A549 (cell line): ENCODE measurements around the gene DHDDS. TPM values are rescaled to one million over a fixed set of nuclear protein-coding genes. Genes with fewer than 3 reads are reported as not detected.
"Not testable (repeated sequence)": the region's sequence is repeated elsewhere in the genome, so short reads cannot be mapped to it uniquely, and the experiment has no call there.

Experiments
- ATAC-seq, 2 experiments: fragments of 200-7000 bp in 1 of 2; fragments of >200 bp in 1 of 2; cut with Nextera tagmentation in 1 of 2; cut with Tn5 transposase in 1 of 2; 3 replicates each; pipeline versions ENCODE4 v1.8.0 to v1.9.1; 2018 to 2020; ENCODE audit warnings: mild to moderate bottlenecking in 1 of 2, moderate library complexity in 1 of 2
- CTCF ChIA-PET: fragments of 300-600 bp; sonication (Branson Sonifier 250); formaldehyde crosslinking; extraction: SDS; loops from one replicate; lab custom pipeline; 2021; ENCODE audit warnings: antibody characterized with exemption, inconsistent platforms; lab: Yijun Ruan, JAX
- POLR2A ChIA-PET: fragments of 350-600 bp; formaldehyde crosslinking; extraction: SDS; loops from one replicate; lab custom pipeline; 2021; ENCODE audit warnings: antibody characterized with exemption, inconsistent platforms; lab: Yijun Ruan, JAX
- DNase-seq, 2 experiments: peaks; one replicate each; pipeline versions ENCODE4 v3.0.0 to v3.0.0-alpha.2; 2011 to 2016; ENCODE audit warnings: low read depth in 1 of 2, low spot score in 1 of 2
- FAIRE-seq: peaks from 2 replicates; lab custom pipeline; 2011; peaks lifted over from hg19 to GRCh38; lab: Jason Lieb, UNC
- H3K27ac ChIP-seq, 2 experiments: fragments of >200 bp; sonication (Bioruptor Twin); formaldehyde crosslinking; 3 replicates each; pipeline ENCODE4 v1.5.1; 2016 to 2017
- H3K4me1 ChIP-seq: fragments of >200 bp; sonication (Bioruptor Twin); formaldehyde crosslinking; 3 replicates; pipeline ENCODE4 v1.6.1; 2016
- H3K4me2 ChIP-seq: fragments of >200 bp; sonication (Bioruptor Twin); formaldehyde crosslinking; 3 replicates; pipeline ENCODE4 v1.6.1; 2016
- H3K4me3 ChIP-seq: fragments of >200 bp; sonication (Bioruptor Twin); formaldehyde crosslinking; 3 replicates; pipeline ENCODE4 v1.5.1; 2016
- H3K9me3 ChIP-seq: fragments of >200 bp; sonication (Bioruptor Twin); formaldehyde crosslinking; 3 replicates; pipeline ENCODE4 v1.6.1; 2016
- ATOH8 ChIP-seq: fragments of 250-450 bp; sonication (Bioruptor Pico); IDR thresholded peaks from 2 replicates; pipeline ENCODE4 v1.5.0; 2020; ENCODE audit warnings: low read depth, mild to moderate bottlenecking, moderate library complexity
- BHLHE40 ChIP-seq: IDR thresholded peaks from 2 replicates; pipeline ENCODE4 v1.6.1; 2012; ENCODE audit warnings: low read depth, low read length, inconsistent platforms
- CBX2 ChIP-seq: fragments of 200-600 bp; sonication (generic); IDR thresholded peaks from 2 replicates; pipeline ENCODE4 v1.6.1; 2016; ENCODE audit warnings: low read depth, mild to moderate bottlenecking, borderline replicate concordance
- CEBPB ChIP-seq, 2 experiments: fragments of >200 bp in 1 of 2; sonication (Bioruptor Twin) in 1 of 2; formaldehyde crosslinking in 1 of 2; IDR thresholded peaks; 2 replicates each; pipeline ENCODE4 v1.6.1; 2012 to 2016
- CHD2 ChIP-seq: fragments of 150-350 bp; IDR thresholded peaks from 2 replicates; pipeline ENCODE4 v1.6.1; 2014; ENCODE audit warnings: low read length; ENCODE audit not compliant: partially characterized antibody
- CHD4 ChIP-seq: fragments of 200-600 bp; sonication (generic); IDR thresholded peaks from 2 replicates; pipeline ENCODE4 v1.6.1; 2016; ENCODE audit warnings: antibody characterized with exemption, mild to moderate bottlenecking, borderline replicate concordance
- E2F6 ChIP-seq: IDR thresholded peaks from 2 replicates; pipeline ENCODE4 v1.6.1; 2012; ENCODE audit warnings: low read depth, borderline replicate concordance
- EHMT2 ChIP-seq: fragments of 200-600 bp; sonication (generic); IDR thresholded peaks from 2 replicates; pipeline ENCODE4 v1.6.1; 2016; ENCODE audit warnings: antibody characterized with exemption, low read depth, mild to moderate bottlenecking, moderate library complexity
- EP300 ChIP-seq, 2 experiments: fragments of >200 bp; sonication (Bioruptor Twin); formaldehyde crosslinking; IDR thresholded peaks; 2 replicates in 1 of 2; 3 replicates in 1 of 2; pipeline ENCODE4 v1.6.1; 2016 to 2017
- FOSB ChIP-seq: fragments of 250-450 bp; sonication (Bioruptor Pico); IDR thresholded peaks from 2 replicates; pipeline ENCODE4 v1.5.0; 2020; ENCODE audit warnings: mild to moderate bottlenecking, moderate library complexity
- FOSL2 ChIP-seq, 2 experiments: fragments of 450-650 bp in 1 of 2; fragments of >200 bp in 1 of 2; sonication (Bioruptor Twin) in 1 of 2; formaldehyde crosslinking; IDR thresholded peaks; 2 replicates each; pipeline versions ENCODE4 v1.5.0 to v1.6.1; 2016 to 2020; ENCODE audit warnings: mild to moderate bottlenecking in 1 of 2, moderate library complexity in 1 of 2
- FOXS1 ChIP-seq: fragments of 250-450 bp; sonication (Bioruptor Pico); IDR thresholded peaks from 2 replicates; pipeline ENCODE4 v1.5.0; 2020; ENCODE audit warnings: mild to moderate bottlenecking, moderate library complexity
- GATA3 ChIP-seq: IDR thresholded peaks from 2 replicates; pipeline ENCODE4 v1.6.1; 2012; ENCODE audit warnings: borderline replicate concordance
- HDAC2 ChIP-seq: fragments of 200-600 bp; sonication (generic); IDR thresholded peaks from 2 replicates; pipeline ENCODE4 v1.6.1; 2016
- HES2 ChIP-seq: fragments of >200 bp; sonication (Bioruptor Twin); formaldehyde crosslinking; IDR thresholded peaks from 2 replicates; pipeline ENCODE4 v1.6.1; 2016
- HMGXB4 ChIP-seq: fragments of 250-450 bp; sonication (Bioruptor Pico); IDR thresholded peaks from 2 replicates; pipeline ENCODE4 v1.5.0; 2021; ENCODE audit warnings: mild to moderate bottlenecking, moderate library complexity, borderline replicate concordance
- HOXB13 ChIP-seq: fragments of 250-450 bp; sonication (Bioruptor Pico); IDR thresholded peaks from 2 replicates; pipeline ENCODE4 v1.5.0; 2020; ENCODE audit warnings: low read depth, mild to moderate bottlenecking, moderate library complexity
- HOXB5 ChIP-seq: fragments of 250-450 bp; sonication (Bioruptor Pico); IDR thresholded peaks from 2 replicates; pipeline ENCODE4 v1.5.0; 2020; ENCODE audit warnings: mild to moderate bottlenecking, moderate library complexity
- JUN ChIP-seq, 2 experiments: fragments of >200 bp; sonication (Bioruptor Twin); formaldehyde crosslinking; IDR thresholded peaks; 2 replicates in 1 of 2; 3 replicates in 1 of 2; pipeline ENCODE4 v1.6.1; 2016 to 2017
- JUNB ChIP-seq: fragments of >200 bp; sonication (Bioruptor Twin); formaldehyde crosslinking; IDR thresholded peaks from 2 replicates; pipeline ENCODE4 v1.6.1; 2016
- KDM1A ChIP-seq: fragments of 200-600 bp; sonication (generic); IDR thresholded peaks from 2 replicates; pipeline ENCODE4 v1.6.1; 2016; ENCODE audit warnings: low read depth, mild to moderate bottlenecking
- KDM5A ChIP-seq: fragments of 200-600 bp; sonication (generic); IDR thresholded peaks from 2 replicates; pipeline ENCODE4 v1.6.1; 2016; ENCODE audit warnings: antibody characterized with exemption, mild to moderate bottlenecking
- MYC ChIP-seq: IDR thresholded peaks from 2 replicates; pipeline ENCODE4 v1.6.1; 2012; ENCODE audit warnings: mild to moderate bottlenecking, inconsistent platforms, low read length, improper control_type of control experiment, borderline replicate concordance
- NPAS2 ChIP-seq: fragments of 250-450 bp; sonication (Bioruptor Pico); IDR thresholded peaks from 2 replicates; pipeline ENCODE4 v1.8.0; 2022; ENCODE audit warnings: mild to moderate bottlenecking, moderate library complexity, borderline replicate concordance
- NR3C1 ChIP-seq: fragments of >200 bp; sonication (Bioruptor Twin); formaldehyde crosslinking; IDR thresholded peaks from 3 replicates; pipeline ENCODE4 v1.6.1; 2017
- PHF8 ChIP-seq: fragments of 200-600 bp; sonication (generic); IDR thresholded peaks from 2 replicates; pipeline ENCODE4 v1.6.1; 2016; ENCODE audit warnings: low read depth, mild to moderate bottlenecking, antibody characterized with exemption, moderate library complexity, borderline replicate concordance
- POLR2A ChIP-seq: IDR thresholded peaks from 2 replicates; pipeline ENCODE4 v1.6.1; 2012; ENCODE audit warnings: mild to moderate bottlenecking, low read length
- RARB ChIP-seq: fragments of 250-450 bp; sonication (Bioruptor Pico); IDR thresholded peaks from 2 replicates; pipeline ENCODE4 v1.8.0; 2021; ENCODE audit warnings: mild to moderate bottlenecking, moderate library complexity
- RNF2 ChIP-seq: fragments of 200-600 bp; sonication (generic); IDR thresholded peaks from 2 replicates; pipeline ENCODE4 v1.6.1; 2016; ENCODE audit warnings: low read depth, mild to moderate bottlenecking, antibody characterized with exemption, moderate library complexity, borderline replicate concordance
- SMC3 ChIP-seq: fragments of >200 bp; sonication (Bioruptor Twin); formaldehyde crosslinking; IDR thresholded peaks from 3 replicates; pipeline ENCODE4 v1.6.1; 2018; ENCODE audit warnings: inconsistent platforms
- TFCP2L1 ChIP-seq: fragments of 250-450 bp; sonication (Bioruptor Pico); IDR thresholded peaks from 2 replicates; pipeline ENCODE4 v1.5.0; 2021; ENCODE audit warnings: mild to moderate bottlenecking
- TP53 ChIP-seq: fragments of 250-450 bp; sonication (Bioruptor Pico); IDR thresholded peaks from 2 replicates; pipeline ENCODE4 v1.5.0; 2021; ENCODE audit warnings: mild to moderate bottlenecking, moderate library complexity
- ZFP36 ChIP-seq: fragments of 450-650 bp; IDR thresholded peaks from 2 replicates; pipeline ENCODE4 v1.6.1; 2014; ENCODE audit warnings: borderline replicate concordance; ENCODE audit not compliant: partially characterized antibody
- WGBS: methylation state at CpG from one replicate; pipeline ENCODE4 v1.1.6; 2017; ENCODE audit errors: missing lambda C conversion rate; 5-methylcytosine and 5-hydroxymethylcytosine counted together
- polyA plus RNA-seq, 4 experiments: library from polyadenylated mRNA; depleted of rRNA in 3 of 4; stranded (reverse); fragments of >200 nt; fragmentation: RNase III in 1 of 4; extraction: RNeasy Plus Mini Kit Qiagen cat#74134 plus additional on column Dnase treatment in 1 of 4; gene quantifications; 2 replicates in 3 of 4; 3 replicates in 1 of 4; pipeline ENCODE4 v1.2.3, GENCODE V29; 2011 to 2017

Gene DHDDS
- polyA plus RNA-seq, 2 of the 4 experiments (the other 2 are of a cell fraction), result 26.0 to 27.3 TPM

GRCh38 chr1:26385063-26385462, 47.1 kb upstream of the DHDDS start:
- POLR2A ChIA-PET, FAIRE-seq, H3K4me3 ChIP-seq, DNase-seq, H3K27ac ChIP-seq, ATAC-seq, H3K9me3 ChIP-seq, H3K4me2 ChIP-seq: not testable (repeated sequence)
- WGBS, result 79% methylated on average over 3 of the region's 3 CpGs
- H3K4me1 ChIP-seq, result peaks cover 13% of the 10 kb centered on the region
- CTCF ChIA-PET, result interaction anchor here (0.6 to 0.7 kb wide), 2 partner anchors 21 to 31 kb away, joined by 3 to 4 read pairs; no protein-coding TSS in a partner anchor

GRCh38 chr1:26387447-26387846, 44.7 kb upstream of the DHDDS start:
- 0 out of 3 replicates have a peak overlapping the region, but pooled peaks have one; percentile 32 for H3K4me2 ChIP-seq
- H3K4me3 ChIP-seq, result no peak overlapping the region
- TF ChIP-seq NPAS2 (CRISPR knock-in tag), result no peak
- no peak; a peak in 1 of 5 replicates for TF ChIP-seq EP300 (IDR thresholded peaks at IDR 0.05)
- TF ChIP-seq FOSB (CRISPR knock-in tag), result no peak
- TF ChIP-seq TFCP2L1, result no peak
- TF ChIP-seq MYC, result no peak
- no peak for TF ChIP-seq HOXB5 (CRISPR knock-in tag)
- TF ChIP-seq CHD2, result no peak
- TF ChIP-seq HES2, result peak; percentile 15; the same call in 1 of the 2 replicates
- TF ChIP-seq E2F6, result no peak
- TF ChIP-seq EHMT2, result no peak
- TF ChIP-seq RNF2, result no peak
- no peak for TF ChIP-seq ATOH8
- no peak for TF ChIP-seq NR3C1
- TF ChIP-seq KDM5A, result no peak
- TF ChIP-seq KDM1A, result no peak
- no peak for TF ChIP-seq FOXS1 (CRISPR knock-in tag)
- no peak for TF ChIP-seq SMC3
- TF ChIP-seq CBX2, result no peak
- TF ChIP-seq HMGXB4, result no peak
- no peak for TF ChIP-seq HDAC2
- no peak for TF ChIP-seq CHD4
- 0 out of 5 replicates have a peak, but pooled peaks of 1 of the 2 experiments have one; percentile 33 for TF ChIP-seq JUN (IDR thresholded peaks at IDR 0.05)
- TF ChIP-seq HOXB13 (CRISPR knock-in tag), result no peak
- no peak for TF ChIP-seq POLR2A
- peak; percentile 52; the same call in 1 of the 2 replicates for TF ChIP-seq FOSL2 (IDR thresholded peaks at IDR 0.05)
- TF ChIP-seq FOSL2 (CRISPR knock-in tag; IDR thresholded peaks at IDR 0.05), result peak; percentile 79
- peak; percentile 63; the same call in 1 of the 2 replicates for TF ChIP-seq GATA3
- no peak for TF ChIP-seq RARB (CRISPR knock-in tag)
- no peak for TF ChIP-seq TP53 (CRISPR knock-in tag)
- peak; percentile 59 to 91; a peak in 3 of 4 replicates for TF ChIP-seq CEBPB (IDR thresholded peaks at IDR 0.05)
- TF ChIP-seq ZFP36, result no peak
- no peak for TF ChIP-seq BHLHE40
- TF ChIP-seq PHF8, result no peak
- TF ChIP-seq JUNB, result peak; percentile 53; the same call in 1 of the 2 replicates
- H3K4me1 ChIP-seq, result peaks cover 20% of the 10 kb centered on the region
- no peak for FAIRE-seq
- ChIA-PET POLR2A (no interaction called here), CTCF (interaction anchor here (0.6 to 2.8 kb wide), 6 partner anchors 24 to 278 kb away, joined by 3 to 10 read pairs (median 4); no protein-coding TSS in a partner anchor)
- DNase-seq, result peak in 1 of 2 experiments; percentile 64
- 17% methylated on average over 7 of the region's 7 CpGs for WGBS
- no peaks in the 10 kb centered on the region for H3K9me3 ChIP-seq
- no peak for ATAC-seq
- peak overlapping the region in 1 of 2 experiments; percentile 58; a peak in 2 of 6 replicates for H3K27ac ChIP-seq
